ENCODE measurements around the gene RSPH10B2.
"Not testable (repeated sequence)": the region's sequence is repeated elsewhere in the genome, so short reads cannot be mapped to it uniquely, and the experiment has no call there.

The RSPH10B2 gene

DNA sequence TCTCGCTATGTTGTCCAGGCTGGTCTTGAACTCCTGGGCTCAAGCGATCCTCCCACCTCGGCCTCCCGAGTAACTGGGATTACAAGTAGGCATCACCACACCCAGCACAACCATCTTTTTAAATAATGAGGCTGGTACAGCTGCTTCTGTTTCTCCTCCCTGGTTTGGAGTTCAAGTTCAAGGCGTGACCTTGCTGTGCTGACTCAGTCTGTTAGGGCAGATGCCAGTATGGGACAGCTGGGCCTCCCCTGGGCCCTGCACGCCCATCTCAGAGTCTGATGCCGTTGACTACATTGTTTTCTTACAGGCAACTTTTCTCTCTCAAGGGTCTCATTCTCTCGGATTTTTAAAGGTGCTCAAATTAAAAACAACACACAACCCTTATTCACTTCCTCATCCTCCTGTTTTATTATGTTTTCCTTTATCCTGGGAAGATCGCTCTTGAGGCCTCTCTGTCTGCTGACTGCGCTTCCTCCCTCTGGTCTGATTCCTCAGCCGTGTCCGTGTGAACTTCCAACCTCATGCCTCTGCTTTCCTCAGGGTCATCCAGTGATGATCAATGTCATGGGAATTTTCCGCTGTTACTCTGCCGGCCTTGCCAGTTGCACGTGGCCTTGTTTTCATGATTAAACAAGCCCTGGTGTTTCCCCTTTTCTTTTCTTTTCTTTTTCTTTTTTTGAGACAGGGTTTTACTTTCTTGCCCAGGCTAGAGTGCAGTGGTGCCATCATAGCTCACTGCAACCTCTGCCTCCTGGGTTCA, 38.4 kb downstream of the RSPH10B2 start:
- DNase-seq = peak; percentile 27

- DNase-seq = not testable (repeated sequence)
Observed at GRCh38 chr7:6794276-6794675, 40.4 kb downstream of the RSPH10B2 start.

- not testable (repeated sequence) for DNase-seq
Observed at GRCh38 chr7:6797218-6797617, 43.3 kb downstream of the RSPH10B2 start.

DNA sequence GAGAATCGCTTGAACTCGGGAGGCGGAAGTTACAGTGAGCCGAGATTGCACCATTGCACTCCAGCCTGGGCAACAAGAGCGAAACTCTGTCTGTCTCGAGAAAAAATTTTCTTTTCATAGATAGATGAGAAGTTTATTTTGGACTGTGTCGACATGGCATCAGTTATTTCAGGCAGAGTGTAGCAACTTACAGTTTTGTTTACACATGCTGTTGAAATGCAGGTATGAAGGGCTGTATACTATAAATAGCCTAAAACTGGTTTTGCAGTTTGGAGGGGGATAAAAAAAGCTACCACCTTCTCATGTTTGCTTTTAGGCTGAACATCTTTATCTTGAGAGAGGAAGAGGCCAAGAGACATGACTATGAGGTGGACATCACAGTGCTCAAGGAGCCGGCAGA, 44.1 kb downstream of the RSPH10B2 start:
- DNase-seq = not testable (repeated sequence)

DNA sequence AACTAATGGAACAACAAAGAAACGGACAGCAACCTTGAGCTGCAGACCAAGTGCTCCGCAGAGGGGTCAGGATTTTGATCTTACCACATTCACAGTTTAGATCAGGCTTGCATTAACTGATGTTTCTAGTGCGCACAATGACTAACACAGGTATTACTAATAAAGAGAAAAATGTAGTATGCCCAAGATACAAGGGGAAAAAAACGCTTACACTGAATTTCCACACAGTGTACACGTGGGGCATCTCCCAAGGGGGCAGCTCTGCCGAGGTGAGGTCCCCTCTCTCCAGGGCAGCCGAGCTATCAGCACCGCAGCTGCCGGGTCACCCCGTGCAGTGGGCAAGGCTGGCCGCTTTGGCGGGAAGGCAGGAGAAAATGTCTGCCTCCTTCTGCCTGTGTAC, 46.0 kb downstream of the RSPH10B2 start:
- not testable (repeated sequence) for DNase-seq

GRCh38 chr7:6800331-6800730, 46.4 kb downstream of the RSPH10B2 start:
- DNase-seq = not testable (repeated sequence)

- DNase-seq = not testable (repeated sequence)
Observed at GRCh38 chr7:6807393-6807918, 53.6 kb downstream of the RSPH10B2 start.

DNA sequence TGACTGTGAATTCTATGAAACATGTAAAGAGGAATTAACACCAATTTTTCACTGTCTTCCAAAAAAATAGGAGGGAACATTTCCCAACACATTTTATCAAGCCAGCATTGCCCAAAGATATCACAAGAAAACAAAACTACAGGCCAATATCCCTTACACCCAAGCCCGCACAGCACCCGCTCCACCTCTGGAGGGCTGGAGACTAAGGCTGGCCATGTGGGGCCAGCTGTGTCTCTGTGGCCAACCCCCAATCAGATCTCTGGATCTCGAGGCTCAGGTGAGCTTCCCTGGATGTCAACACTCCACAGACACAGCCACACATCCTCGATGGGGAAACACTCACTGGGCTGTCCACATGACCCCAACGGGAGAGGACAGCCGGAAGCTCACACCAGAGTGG, 54.1 kb downstream of the RSPH10B2 start:
- DNase-seq = not testable (repeated sequence)

DNA sequence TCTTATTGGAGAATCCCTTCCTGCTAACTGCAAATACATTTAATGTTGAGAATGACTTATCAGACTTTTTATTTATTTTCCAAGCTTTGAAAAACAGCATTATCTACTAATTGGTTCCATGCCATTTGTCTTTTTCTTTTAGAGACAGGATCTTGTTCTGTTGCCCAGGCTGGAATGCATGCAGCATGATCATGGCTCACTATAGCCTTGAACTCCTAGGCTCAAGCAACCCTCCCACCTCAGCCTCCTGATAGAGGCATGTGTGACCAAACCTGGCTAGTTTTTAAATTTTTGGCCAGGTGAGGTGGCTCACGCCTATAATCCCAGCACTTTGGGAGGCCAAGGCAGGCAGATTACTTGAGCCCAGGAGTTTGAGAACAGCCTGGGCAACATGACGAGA, 59.1 kb downstream of the RSPH10B2 start:
- not testable (repeated sequence) for DNase-seq

DNA sequence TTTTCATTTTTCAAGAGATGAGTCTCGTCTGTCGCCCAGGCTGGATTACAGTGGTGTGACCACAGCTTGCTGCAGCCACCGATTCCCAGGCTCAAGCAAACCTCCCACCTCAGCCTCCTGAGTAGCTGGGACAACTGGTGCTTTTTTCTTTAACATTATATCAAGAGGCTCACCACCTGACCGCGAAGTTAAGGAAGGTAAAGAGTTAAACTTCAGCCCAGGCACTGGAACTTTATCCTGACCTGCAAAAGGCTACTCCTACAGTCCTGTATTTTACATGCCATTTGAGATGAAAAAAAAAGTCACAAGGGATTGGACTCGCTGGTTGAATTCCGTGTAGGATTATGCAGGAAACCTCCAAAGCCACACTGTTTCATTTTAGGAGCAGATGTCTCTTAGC, 61.6 kb downstream of the RSPH10B2 start:
- DNase-seq = not testable (repeated sequence)

- DNase-seq = not testable (repeated sequence)
Observed at GRCh38 chr7:6821622-6822021, 67.7 kb downstream of the RSPH10B2 start.

DNA sequence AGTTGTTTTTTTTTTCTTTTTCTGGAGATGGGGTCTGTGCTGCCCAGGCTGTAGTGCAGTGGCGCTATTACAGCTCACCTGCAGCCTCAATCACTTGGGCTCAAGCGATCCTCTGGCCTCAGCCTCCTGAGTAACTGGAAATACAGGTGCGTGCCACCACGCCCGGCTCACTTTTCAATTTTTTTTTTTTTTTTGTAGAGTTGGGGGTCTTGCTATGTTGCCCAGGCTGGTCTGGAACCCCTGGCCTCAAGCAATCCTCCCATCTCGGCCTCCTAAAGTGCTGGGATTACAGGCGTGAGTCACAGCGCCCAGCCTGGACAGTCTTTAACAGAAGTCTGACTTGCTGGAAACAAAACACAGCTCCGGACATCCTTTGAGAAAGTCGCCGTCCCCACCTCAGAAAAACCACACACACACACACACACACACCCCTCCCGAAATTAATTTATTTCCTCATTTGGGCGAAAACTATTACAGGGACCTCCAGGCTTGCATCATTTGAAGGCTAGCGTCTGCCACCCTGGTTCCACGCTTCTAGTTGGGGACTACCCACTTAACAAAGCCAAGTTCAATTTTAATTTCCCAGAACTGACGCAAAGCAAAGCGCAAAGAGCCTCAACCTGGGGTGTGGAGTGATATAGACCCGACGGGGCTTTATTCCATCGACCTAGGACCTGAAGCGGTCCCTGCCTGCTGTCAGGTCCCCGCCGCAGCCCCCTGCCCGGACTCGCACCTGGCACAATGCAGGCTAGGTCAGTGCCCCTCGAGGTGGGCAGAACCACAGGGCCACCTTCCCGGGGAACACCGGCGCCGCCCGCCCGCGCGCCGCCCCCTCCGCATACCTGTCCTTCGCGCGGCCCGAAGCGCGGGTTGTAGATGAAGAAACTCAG, 71.6 kb downstream of the RSPH10B2 start:
- not testable (repeated sequence) for DNase-seq

DNA sequence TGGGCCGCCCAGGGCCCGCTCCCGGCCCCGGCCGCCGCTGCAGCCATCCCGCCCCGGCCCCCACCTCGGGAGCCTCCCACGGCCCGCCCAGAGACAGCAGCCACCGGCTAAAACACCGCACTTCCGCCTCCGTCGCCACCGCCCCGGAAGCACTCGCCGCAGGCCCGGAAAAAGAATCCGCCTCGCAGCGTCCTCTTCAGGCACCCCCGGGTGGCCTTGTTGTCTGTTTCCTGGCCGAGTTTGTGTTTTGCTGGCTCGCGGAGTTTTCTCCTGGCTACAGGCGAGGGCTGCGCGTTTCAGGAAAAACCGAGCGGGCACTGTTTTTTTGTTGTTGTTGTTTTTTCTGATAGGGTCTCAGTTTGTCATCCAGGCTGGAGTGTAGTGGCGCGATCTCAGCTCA, 72.2 kb downstream of the RSPH10B2 start, which contains the start of gene CCZ1B:
Gene CCZ1B (minus strand): TSS at position 125 of the 400 bp plus-strand sequence. CDS start 78 bp downstream, at position 47.
- DNase-seq = peak; percentile 68

DNA sequence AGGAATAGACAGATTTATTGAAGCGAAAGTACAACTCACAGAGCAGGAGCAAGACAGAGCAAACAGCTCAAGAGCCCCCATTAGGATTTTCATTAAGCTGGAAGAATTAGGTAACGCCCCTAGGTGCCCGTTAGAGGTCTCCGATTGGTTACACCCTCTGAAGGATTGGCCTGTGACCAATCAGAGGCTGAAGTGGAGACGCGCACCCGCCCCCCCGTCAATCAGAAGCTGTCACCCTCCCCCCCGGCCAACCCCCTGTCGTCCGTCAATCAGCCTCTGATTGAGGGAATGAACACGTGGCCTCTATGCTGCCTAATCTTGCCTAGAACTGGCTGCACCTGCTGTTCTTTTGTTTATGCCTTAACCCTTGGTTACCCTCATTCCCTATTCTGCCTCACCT, 73.3 kb downstream of the RSPH10B2 start:
- not testable (repeated sequence) for DNase-seq

DNA sequence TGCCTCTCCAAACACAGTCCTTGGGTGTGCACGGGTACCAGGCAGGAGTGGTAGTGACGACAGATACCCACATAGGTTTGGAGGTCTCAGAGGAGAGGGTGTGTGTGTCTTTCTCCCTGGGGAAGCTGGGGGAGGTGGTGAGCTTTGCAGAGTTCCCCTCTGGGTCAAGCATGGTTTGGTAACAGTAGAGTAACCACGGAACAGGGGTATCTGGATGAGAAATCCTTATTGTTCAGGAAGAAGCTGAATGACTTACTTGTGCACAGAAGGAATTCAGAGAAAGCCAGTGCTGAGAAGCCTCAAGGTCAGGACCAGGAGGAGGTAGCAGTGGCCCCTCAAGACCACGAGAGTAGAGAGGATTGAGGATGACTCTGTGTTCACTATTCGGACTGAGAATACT, 75.7 kb downstream of the RSPH10B2 start:
- not testable (repeated sequence) for DNase-seq

DNA sequence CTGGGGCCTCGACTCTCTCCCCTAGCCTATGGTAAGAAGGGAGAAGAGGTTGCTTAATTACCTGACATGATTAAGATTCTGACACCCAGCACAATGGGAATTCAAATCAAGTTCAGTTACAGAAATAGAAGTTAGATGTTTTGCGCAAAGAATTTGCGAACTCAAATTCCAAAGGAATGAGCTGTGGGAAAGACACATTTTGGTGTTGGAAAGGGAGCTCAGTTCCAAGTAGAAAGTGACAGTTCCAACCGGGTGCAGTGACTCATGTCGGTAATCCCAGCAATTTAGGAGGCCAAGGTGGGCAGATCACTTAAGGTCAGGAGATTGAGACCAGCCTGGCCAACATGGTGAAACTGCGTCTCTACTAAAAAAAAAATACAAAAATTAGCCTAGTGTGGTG, 76.1 kb downstream of the RSPH10B2 start:
- peak; percentile 23 for DNase-seq

DNA sequence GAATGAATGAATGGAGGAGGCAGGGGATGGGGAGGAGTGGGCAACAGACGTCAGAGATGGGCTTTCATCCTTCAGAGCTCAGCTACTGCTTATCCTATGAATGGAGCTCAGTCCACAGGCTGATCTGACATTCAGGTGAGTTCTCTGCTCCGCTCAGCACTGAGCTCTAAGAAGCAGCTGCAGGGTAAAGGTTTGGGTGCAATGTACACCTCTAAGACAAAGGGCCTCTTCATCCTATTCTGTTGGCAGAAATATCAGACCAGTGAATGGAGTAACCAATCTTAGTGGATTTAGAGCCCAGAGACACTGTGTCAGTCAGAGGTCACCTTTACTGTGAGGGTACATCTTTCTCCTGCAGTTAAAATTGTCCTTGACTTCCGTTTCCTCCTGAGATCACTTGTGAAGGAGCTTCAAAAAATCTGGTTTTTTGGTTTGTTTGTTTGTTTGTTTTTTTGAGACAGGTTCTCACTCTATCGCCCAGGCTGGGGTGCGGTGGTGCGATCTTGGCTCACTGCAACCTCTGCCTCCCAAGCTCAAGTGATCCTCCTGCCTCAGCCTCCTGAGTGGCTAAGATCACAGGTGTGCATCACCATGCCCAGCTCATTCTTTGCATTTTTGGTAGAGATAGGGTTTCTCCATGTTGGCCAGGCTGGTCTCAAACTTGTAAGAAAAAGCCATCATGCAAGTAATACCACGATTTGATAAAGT, 77.3 kb downstream of the RSPH10B2 start:
- DNase-seq = no peak

DNA sequence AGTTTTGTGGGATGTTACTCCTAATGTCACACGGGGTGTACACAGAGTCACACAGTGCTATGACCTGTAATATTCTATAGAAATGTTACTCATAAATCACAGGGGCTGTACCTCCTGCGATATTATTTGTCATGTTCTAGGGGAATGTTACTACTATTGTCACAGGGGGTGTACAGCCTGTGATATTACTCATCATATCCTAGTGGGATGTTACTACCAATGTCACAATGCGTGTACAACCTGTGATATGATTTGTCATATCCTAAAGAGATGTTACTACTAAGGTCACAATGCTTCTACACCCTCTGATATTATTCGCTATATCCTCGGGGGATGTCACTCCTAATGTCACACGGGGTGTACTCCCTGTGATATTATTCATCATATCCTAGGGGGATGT, 79.7 kb downstream of the RSPH10B2 start:
- no peak for DNase-seq

GRCh38 chr7:6835521-6835920, 81.6 kb downstream of the RSPH10B2 start:
- DNase-seq = not testable (repeated sequence)

- not testable (repeated sequence) for DNase-seq
Observed at GRCh38 chr7:6837081-6837480, 83.2 kb downstream of the RSPH10B2 start.

GRCh38 chr7:6842278-6842921, 88.5 kb downstream of the RSPH10B2 start:
- not testable (repeated sequence) for DNase-seq

- not testable (repeated sequence) for DNase-seq
Observed at GRCh38 chr7:6843092-6843491, 89.2 kb downstream of the RSPH10B2 start.
